WTC11 (cell line): ENCODE results near the gene ZSCAN9. TPM values are rescaled to one million over a fixed set of nuclear protein-coding genes. Genes with fewer than 3 reads are reported as not detected.

Experiments
- ATF2 ChIP-seq: sonication (generic); formaldehyde crosslinking; IDR thresholded peaks from 2 replicates; pipeline ENCODE4 v1.8.1; 2022; ENCODE audit warnings: low read depth, missing genetic modification reagents, borderline replicate concordance
- ATF3 ChIP-seq: sonication (generic); formaldehyde crosslinking; conservative IDR thresholded peaks from 2 replicates; pipeline ENCODE4 v1.8.1; 2022; ENCODE audit warnings: mild to moderate bottlenecking, missing genetic modification reagents
- ATF6 ChIP-seq: sonication (generic); formaldehyde crosslinking; IDR thresholded peaks from 2 replicates; pipeline ENCODE4 v1.8.1; 2023; ENCODE audit warnings: mild to moderate bottlenecking, missing genetic modification reagents
- CBFB ChIP-seq: sonication (generic); formaldehyde crosslinking; IDR thresholded peaks from 2 replicates; pipeline ENCODE4 v1.8.1; 2022; ENCODE audit warnings: mild to moderate bottlenecking, low read depth, missing genetic modification reagents
- CDX4 ChIP-seq: fragments of 250-450 bp; sonication (Bioruptor Pico); IDR thresholded peaks from 2 replicates; pipeline ENCODE4 v1.9.0; 2021; ENCODE audit warnings: moderate library complexity, mild to moderate bottlenecking, inconsistent platforms, borderline replicate concordance
- CREB1 ChIP-seq: sonication (generic); formaldehyde crosslinking; IDR thresholded peaks from 2 replicates; pipeline ENCODE4 v1.8.0; 2023; ENCODE audit warnings: mild to moderate bottlenecking, missing genetic modification reagents
- E2F5 ChIP-seq: sonication (generic); formaldehyde crosslinking; IDR thresholded peaks from 2 replicates; pipeline ENCODE4 v1.8.1; 2022; ENCODE audit warnings: mild to moderate bottlenecking, moderate library complexity, missing genetic modification reagents
- ELF4 ChIP-seq: sonication (generic); formaldehyde crosslinking; IDR thresholded peaks from 2 replicates; pipeline ENCODE4 v1.8.1; 2022; ENCODE audit warnings: low read depth, mild to moderate bottlenecking, moderate library complexity, missing genetic modification reagents
- FOXP1 ChIP-seq: sonication (generic); formaldehyde crosslinking; IDR thresholded peaks from 2 replicates; pipeline ENCODE4 v1.8.0; 2022; ENCODE audit warnings: missing genetic modification reagents, mild to moderate bottlenecking, moderate library complexity, borderline replicate concordance
- FOXP4 ChIP-seq: sonication (generic); formaldehyde crosslinking; IDR thresholded peaks from 2 replicates; pipeline ENCODE4 v1.8.0; 2022; ENCODE audit warnings: mild to moderate bottlenecking, missing genetic modification reagents
- GTF2I ChIP-seq: fragments of 250-450 bp; sonication (Bioruptor Pico); conservative IDR thresholded peaks from 2 replicates; pipeline ENCODE4 v1.4.0; 2021; ENCODE audit warnings: mild to moderate bottlenecking
- HMGA2 ChIP-seq: fragments of 250-450 bp; sonication (Bioruptor Pico); IDR thresholded peaks from 2 replicates; pipeline ENCODE4 v1.4.0; 2021; ENCODE audit warnings: mild to moderate bottlenecking, moderate library complexity
- IRF2 ChIP-seq: sonication (generic); formaldehyde crosslinking; IDR thresholded peaks from 2 replicates; pipeline ENCODE4 v1.8.0; 2022; ENCODE audit warnings: low read depth, missing genetic modification reagents, borderline replicate concordance
- JUN ChIP-seq: sonication (generic); formaldehyde crosslinking; IDR thresholded peaks from 2 replicates; pipeline ENCODE4 v1.8.0; 2023; ENCODE audit warnings: mild to moderate bottlenecking, missing genetic modification reagents
- KAT7 ChIP-seq: sonication (generic); formaldehyde crosslinking; IDR thresholded peaks from 2 replicates; pipeline ENCODE4 v1.8.1; 2023; ENCODE audit warnings: missing genetic modification reagents, mild to moderate bottlenecking, borderline replicate concordance
- MLX ChIP-seq: sonication (generic); formaldehyde crosslinking; IDR thresholded peaks from 2 replicates; pipeline ENCODE4 v1.8.1; 2023; ENCODE audit warnings: mild to moderate bottlenecking, missing genetic modification reagents, moderate library complexity
- MYBL2 ChIP-seq: sonication (generic); formaldehyde crosslinking; IDR thresholded peaks from 2 replicates; pipeline ENCODE4 v1.8.1; 2023; ENCODE audit warnings: mild to moderate bottlenecking, moderate library complexity, missing genetic modification reagents
- OVOL2 ChIP-seq: fragments of 250-450 bp; sonication (Bioruptor Pico); IDR thresholded peaks from 2 replicates; pipeline ENCODE4 v1.9.0; 2021; ENCODE audit warnings: mild to moderate bottlenecking, borderline replicate concordance
- PRDM15 ChIP-seq: sonication (generic); formaldehyde crosslinking; IDR thresholded peaks from 2 replicates; pipeline ENCODE4 v1.8.0; 2022; ENCODE audit warnings: missing genetic modification reagents
- PRRX2 ChIP-seq: fragments of 250-450 bp; sonication (Bioruptor Pico); IDR thresholded peaks from 2 replicates; pipeline ENCODE4 v1.8.0; 2021; ENCODE audit warnings: mild to moderate bottlenecking
- SOX15 ChIP-seq: fragments of 250-450 bp; sonication (Bioruptor Pico); IDR thresholded peaks from 2 replicates; pipeline ENCODE4 v1.9.0; 2021; ENCODE audit warnings: mild to moderate bottlenecking
- TEAD1 ChIP-seq: sonication (generic); formaldehyde crosslinking; IDR thresholded peaks from 2 replicates; pipeline ENCODE4 v1.8.0; 2022; ENCODE audit warnings: mild to moderate bottlenecking, missing genetic modification reagents
- USF1 ChIP-seq: sonication (generic); formaldehyde crosslinking; IDR thresholded peaks from 2 replicates; pipeline ENCODE4 v1.8.0; 2022; ENCODE audit warnings: mild to moderate bottlenecking, missing genetic modification reagents
- USF2 ChIP-seq: sonication (generic); formaldehyde crosslinking; IDR thresholded peaks from 2 replicates; pipeline ENCODE4 v1.8.1; 2023; ENCODE audit warnings: mild to moderate bottlenecking, missing genetic modification reagents, moderate library complexity
- ZNF416 ChIP-seq: fragments of 250-450 bp; sonication (Bioruptor Pico); IDR thresholded peaks from 2 replicates; pipeline ENCODE4 v1.9.0; 2021; ENCODE audit warnings: mild to moderate bottlenecking, inconsistent platforms
- total RNA-seq: library from RNA; stranded (reverse); gene quantifications from 3 replicates; pipeline ENCODE4 v1.2.3, GENCODE V29; 2021

The ZSCAN9 gene
- total RNA-seq, 1 experiment from 2014 or later, result 15.1 TPM

- TF ChIP-seq USF2 (CRISPR knock-in tag) (no peak), JUN (CRISPR knock-in tag) (peak; percentile 73; the same call in 1 of the 2 replicates), CDX4 (CRISPR knock-in tag) (no peak), ATF3 (CRISPR knock-in tag) (no peak), FOXP1 (CRISPR knock-in tag) (peak; percentile 78; the same call in 1 of the 2 replicates), MYBL2 (CRISPR knock-in tag) (peak; percentile 44; the same call in 1 of the 2 replicates), HMGA2 (CRISPR knock-in tag) (no peak), KAT7 (no peak), ZNF416 (CRISPR knock-in tag) (no peak), ATF6 (CRISPR knock-in tag) (no peak), SOX15 (CRISPR knock-in tag) (no peak), FOXP4 (0 out of 2 replicates have a peak, but pooled peaks have one; percentile 29), USF1 (CRISPR knock-in tag) (peak; percentile 45; the same call in 1 of the 2 replicates), ATF2 (no peak), ELF4 (CRISPR knock-in tag) (no peak), GTF2I (CRISPR knock-in tag) (no peak), PRRX2 (CRISPR knock-in tag) (no peak), MLX (CRISPR knock-in tag) (no peak), PRDM15 (CRISPR knock-in tag) (no peak), CREB1 (CRISPR knock-in tag) (no peak), E2F5 (no peak), IRF2 (CRISPR knock-in tag) (no peak), TEAD1 (CRISPR knock-in tag) (no peak), OVOL2 (no peak), CBFB (CRISPR knock-in tag) (no peak)
Observed at GRCh38 chr6:28266962-28267694, 42.1 kb downstream of the ZSCAN9 start, which contains the start of gene ZSCAN26 (continued).
